Measurements from ENCODE around the gene TDRD3.

The TDRD3 gene

DNA sequence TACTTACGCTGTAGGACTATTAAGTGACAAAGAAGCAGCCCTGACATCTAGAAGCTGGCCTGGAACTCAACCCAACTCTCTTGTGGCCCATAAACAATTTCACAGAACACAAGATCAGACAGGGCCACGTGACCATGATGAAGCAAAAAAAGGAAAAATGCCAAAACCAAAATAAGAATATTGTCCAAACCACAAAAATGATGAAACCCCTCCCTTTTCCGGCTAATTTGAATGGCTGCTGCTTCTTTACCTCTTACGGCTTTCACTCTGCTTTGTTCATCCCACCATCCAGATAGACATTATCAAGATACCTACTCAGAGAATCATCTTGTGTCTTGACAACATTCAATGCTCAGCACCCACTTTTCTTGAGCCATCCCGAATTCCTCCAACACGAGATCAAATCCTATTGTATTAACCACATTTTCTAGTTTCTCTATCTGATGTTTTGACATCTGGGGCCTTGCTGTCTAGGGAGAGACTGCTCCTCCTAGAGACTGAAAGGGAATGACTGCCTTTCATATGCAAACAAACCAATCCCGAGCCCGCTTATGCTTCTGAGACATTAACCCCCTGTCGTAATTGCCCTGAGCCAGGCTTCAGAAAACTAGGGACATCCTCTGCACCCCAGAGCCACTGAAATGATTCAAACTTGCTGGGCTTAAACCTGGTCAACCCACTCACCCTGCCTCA lies 186.3 kb downstream of the TDRD3 start:
- peak; percentile 10 for DNase-seq

DNA sequence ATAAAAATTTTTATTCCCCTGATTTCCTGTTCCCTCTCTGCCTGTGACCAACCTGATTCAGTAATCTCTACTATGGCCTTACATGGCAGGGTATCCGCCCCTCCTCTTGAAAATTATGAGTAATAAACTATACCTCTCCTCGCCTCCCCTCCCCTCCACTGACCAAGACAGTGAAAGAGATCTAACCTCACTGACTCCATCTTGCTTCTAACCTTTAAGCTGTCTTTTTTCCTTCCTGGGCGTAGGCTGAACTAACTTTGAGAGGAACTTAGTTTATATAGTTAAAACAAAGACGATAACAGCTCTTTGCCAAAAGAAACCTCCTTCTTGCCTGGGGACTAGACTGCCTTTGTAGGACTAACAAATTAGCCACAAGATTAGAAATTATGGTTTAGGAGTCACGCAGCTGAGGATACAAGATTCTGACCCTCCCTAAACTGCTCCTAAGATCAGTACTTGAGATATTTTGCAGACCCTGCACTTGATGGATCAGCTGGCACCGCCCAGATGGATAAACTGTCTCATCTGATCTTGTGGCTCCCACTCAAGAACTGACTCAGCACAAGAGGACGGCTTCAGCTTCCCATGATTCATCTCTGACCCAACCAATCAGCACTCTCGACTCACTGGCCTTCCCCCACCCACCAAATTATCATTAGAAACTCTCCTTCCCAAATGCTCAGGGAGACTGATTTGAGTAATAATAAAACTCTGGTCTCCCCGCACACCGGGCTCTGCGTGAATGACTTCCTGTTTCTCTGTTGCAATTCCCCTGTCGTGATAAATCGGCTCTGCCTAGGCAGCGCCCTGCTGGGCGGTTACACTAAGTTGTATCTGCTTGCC lies 187.1 kb downstream of the TDRD3 start:
- no peak for DNase-seq

DNA sequence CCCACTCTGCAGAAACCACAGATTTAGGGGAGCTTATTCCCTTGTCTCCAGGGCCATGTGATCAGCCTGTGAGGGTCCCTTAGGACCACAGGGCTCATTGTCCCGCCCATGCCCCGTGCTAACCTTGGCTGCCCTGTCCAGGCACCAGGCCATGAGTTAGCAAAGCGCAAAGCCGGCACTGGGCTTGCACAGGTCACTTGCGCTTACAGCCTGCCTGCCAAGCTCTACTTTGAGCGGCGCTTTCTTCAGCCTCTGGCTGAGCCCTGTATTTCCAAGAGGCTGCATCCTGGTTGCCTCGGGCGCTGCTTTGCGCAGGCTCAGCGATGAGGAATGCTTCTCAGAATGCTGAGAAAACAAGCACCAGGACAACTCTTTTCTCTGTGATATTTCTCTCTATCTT lies 188.0 kb downstream of the TDRD3 start:
- no peak for DNase-seq

DNA sequence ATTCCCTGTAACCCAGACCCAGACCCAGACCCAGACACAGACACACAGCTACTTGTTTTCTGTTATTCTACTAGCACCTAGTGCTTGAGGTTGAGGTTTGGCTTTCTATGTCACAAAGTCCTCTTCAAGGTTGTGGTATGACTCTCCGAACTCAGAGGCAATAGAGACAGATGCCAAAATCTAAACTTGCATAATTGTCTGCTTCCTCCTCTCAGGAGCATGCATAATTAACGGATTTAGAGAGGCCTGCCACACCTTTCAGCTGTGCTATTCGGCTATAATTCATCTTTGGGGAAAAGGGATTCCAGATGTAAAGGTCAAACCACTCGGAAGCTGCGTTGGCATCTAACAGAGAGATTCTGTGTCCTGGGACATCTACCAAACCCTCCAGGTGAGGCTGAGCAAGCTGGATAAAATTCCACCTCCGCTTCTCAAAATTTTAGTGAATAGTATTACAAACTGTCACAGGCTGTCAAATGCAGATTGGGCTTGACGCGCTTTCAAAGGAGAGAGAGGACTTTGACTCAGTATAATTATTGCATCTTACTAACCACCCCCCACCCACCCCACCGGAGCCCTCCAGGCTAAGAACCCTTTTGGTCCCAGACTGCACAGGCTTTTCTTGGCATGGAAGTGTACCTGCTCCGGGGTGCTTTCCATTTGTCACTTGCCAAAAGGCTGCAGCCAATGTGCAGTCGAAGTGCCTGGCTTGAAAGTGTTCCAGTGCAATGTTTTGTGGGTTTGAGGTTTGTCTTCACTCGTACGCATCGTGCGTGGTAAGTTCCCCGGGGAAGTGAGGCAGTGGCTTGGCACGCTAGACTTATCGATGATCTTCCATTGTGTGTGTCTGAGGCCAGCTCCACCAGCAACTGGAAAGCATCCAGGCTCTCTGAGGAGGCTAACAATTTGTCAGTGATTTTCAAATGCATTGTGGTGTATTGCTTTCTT lies 194.1 kb downstream of the TDRD3 start:
- no peak for DNase-seq

DNA sequence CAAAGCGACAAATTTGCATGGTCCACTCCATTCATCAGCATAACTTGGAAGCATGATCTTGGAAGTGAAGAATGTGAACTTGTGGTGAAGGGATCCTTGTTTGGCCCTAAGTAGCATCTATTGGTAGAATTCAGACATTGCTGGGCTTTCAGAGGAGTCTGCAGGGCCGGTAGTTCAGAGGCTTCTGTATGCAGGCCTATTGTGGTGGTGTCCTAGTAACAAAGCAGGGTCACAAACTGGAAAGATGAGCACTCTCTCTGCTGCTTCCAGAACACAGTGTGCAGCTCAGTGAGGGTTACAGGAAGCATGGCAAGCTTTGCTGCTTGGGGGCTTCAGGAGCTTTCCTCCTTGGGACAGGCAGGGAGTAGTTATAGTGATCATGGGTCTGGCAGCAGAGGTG lies 206.0 kb downstream of the TDRD3 start:
- DNase-seq, result no peak

DNA sequence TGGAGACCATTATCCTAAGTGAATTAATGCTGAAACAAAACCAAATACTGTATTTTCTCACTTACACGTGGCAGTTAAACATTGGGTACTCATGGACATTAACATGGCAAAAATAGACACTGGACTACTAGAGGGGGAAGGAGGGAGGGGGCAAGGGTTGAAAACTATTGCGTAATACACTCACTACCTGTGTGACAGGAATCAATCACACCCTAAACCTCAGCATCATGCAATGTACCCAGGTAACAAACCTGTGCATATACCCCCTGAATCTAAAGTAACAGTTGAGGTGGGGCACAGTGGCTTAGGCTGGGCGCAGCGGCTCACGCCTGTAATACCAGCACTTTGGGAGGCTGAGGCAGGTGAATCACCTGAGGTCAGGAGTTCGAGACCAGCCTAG lies 207.0 kb downstream of the TDRD3 start:
- no peak for DNase-seq

DNA sequence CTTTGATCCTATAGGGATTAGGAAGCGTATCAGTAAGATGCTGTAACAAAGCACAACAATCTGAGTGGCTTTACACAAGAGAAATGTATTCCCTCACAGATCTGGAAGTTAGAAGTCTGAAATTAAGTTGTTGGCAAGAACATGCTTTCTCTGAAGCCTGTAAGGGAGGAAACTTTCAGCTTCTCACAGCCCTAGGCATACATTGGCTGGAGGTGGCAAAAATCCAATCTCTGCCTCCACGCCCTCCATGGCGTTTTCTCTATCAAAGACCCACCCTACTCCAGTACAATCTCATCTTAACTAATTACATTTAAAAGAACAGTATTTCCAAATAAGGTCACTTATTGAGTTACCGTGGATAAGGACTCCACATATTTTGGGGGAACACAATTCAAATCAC lies 211.9 kb downstream of the TDRD3 start:
- DNase-seq, result no peak

DNA sequence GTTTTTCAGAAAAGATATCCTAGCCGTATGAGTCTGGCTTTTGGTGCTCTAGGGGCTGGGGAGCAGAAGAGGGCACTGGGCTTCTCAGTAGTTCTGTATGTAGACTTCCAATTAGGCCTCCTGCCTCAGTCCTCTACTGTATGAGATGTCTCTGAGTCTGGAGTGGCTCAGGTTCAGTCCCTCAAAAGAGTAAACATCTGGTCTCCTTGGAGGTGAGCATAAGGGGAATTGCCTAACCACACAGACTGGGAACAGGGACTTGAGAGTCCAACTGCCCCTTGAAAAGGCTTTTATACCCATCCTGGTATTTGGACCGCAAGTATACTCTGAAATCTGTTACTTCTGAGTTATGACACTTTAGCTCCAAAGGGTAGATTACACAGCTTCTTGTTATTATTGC lies 214.5 kb downstream of the TDRD3 start:
- DNase-seq, result no peak

DNA sequence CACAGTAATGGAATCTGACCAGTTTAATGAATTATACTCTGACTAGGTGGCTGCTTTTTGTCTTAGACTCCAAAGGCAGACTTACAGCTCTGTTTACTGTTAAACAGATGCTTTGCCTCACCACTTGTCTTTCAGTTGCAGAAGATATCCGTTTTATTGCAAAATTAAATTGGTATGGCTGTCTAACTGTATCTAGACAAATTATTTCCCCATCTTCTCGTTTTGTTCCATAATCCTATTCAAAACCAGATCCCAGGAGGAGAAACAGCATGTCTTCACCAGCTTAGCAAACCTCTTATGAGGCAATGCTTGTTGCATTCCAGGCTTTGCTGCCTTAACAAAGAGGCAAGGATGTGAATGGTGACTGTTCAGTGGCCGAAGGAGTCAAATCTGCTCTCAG lies 215.6 kb downstream of the TDRD3 start:
- DNase-seq, result no peak

DNA sequence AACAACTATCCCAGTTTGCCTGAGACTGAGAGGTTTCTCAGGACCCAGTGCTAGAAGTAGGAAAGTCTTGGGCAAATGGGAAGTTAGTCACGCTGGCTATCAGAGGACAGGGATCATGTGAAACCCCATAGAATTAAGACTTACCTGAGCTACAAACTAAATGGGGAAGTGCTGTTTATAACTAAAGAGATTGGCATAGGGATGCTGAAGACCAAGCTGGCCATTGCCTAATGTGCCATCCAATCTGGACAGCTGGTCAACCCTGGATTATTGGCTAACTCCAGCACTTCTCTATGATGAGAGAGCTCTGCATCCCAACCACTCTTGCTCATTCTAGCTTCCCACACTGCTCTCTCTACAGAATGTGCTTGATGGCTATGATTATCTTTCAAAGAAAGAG lies 216.1 kb downstream of the TDRD3 start:
- no peak for DNase-seq

DNA sequence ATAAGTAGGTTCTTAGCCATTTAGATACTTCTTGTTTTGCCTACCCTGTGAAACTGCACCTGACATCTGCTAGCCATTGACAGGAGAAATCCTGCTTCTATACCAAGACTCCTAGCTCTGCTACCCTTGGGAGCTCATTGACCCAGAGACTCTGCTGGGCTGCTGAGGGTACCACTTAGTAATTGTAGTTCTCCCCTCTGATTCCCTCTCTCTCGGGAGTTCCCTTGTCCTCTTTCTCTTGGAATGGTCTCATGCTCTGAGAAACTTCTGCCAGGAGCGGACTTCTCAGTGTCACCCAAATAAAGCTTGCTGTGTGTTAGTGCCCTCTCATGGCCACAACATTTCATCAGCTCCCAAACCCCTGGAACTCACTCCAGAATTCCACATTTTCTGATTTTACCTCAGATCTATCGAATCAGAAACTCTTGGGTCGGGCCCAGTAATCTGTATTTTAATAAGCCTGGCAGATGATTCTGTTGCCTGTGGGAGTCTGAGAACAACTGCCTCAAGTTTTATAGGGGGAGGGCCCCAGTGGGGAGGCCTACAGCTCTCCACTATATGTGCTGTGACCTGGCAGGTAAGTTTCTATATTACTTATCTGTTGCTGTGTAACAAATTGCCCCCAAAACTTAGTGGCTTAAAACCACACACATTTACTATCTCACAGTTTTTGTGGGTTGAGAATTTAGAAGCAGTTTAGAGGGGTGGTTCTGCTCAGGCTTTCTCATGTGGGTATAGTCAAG lies 221.1 kb downstream of the TDRD3 start:
- DNase-seq, result no peak

DNA sequence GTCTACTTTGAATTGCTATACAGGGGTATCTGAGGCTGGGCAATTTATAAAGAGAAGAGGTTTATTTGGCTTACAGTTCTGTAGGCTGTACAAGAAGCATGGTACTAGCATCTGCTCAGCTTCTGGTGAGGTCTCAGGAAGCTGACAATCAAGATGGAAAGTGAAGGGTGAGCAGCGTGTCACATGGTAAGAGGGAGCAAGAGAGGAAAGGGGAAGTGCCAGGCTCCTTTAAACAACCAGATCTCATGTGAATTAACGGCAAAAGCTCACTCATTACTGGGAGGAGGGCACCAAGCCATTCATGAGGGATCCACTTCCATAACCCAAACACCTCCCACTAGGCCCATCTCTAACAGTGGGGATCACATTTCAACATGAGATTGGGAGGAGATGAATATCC lies 222.4 kb downstream of the TDRD3 start:
- no peak for DNase-seq

DNA sequence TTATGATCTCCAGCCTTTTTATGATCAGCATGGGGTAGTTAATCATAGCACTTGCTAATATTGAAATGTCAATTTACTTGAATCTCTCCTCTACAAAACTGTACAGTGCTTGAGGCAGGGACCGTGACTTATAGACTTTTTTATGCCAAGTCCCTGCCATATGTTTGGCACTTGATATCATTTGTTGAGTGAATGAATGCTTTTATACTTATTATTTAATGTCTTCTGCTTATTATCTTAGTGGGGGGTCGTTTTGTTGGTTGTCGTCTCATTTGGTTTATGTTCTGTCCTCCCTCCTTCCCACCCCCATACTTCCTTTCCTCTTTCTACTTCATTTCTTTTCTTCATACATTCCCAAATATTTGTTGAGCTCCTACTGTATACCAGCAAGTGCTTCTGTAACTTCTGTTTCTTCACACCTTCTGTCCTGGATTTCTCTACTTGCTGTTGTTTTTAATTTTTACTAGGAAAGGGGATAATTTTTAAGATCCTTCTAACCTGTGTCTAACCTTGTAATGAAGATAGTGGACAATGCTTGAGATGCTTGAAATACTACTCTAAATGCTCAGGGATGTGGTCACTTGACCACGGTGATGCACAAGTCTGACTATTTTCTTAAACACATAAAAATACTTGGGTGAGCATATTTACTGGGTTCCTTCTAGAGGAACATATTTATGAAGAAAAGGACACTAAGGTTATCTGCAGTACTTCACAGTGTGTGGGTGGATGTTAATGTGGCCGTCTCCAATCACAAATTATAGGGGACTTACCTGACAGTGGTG lies 223.8 kb downstream of the TDRD3 start:
- no peak for DNase-seq

DNA sequence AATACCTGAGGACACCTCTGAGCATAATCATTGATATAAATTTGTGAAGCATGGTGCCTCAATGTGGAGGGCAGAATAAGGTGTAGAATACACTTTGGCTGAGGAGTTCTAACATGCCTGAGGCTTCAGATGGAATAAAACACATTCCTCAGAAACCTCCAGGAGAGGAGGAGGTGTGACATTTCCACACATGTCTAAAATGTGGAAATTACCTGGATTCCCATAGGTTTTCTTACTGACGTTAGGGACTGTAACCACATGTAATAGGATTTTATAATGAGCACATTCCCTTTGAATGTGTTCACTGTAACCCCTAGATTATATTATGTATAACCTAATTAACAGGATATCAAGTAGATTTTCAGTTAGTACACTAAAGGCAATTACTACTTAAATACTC lies 226.1 kb downstream of the TDRD3 start:
- DNase-seq, result no peak
